DND-41 (cell line): ENCODE results near the gene PYGM.
"Not testable (repeated sequence)": the region's sequence is repeated elsewhere in the genome, so short reads cannot be mapped to it uniquely, and the experiment has no call there.

Experiments used
- ATAC-seq: fragments of 200-7000 bp; cut with Tn5 transposase; 3 replicates; pipeline ENCODE4 v1.9.1; 2021; ENCODE audit warnings: low read depth; ENCODE audit not compliant: insufficient read depth
- DNase-seq: peaks from one replicate; pipeline ENCODE4 v3.0.0-alpha.2; 2020
- H2AFZ ChIP-seq: 2 replicates; pipeline ENCODE4 v1.6.0; 2012; ENCODE audit warnings: low read depth, low read length
- H3K27ac ChIP-seq: 2 replicates; pipeline ENCODE4 v1.5.1; 2012; ENCODE audit warnings: low read length, inconsistent platforms
- H3K27me3 ChIP-seq: fragments of 200-600 bp; sonication (generic); 2 replicates; pipeline ENCODE4 v1.6.0; 2012; ENCODE audit warnings: low read length, mild to moderate bottlenecking, inconsistent platforms; ENCODE audit not compliant: insufficient read depth, poor library complexity
- H3K36me3 ChIP-seq: 2 replicates; pipeline ENCODE4 v1.5.1; 2012; ENCODE audit warnings: low read length, inconsistent platforms; ENCODE audit not compliant: insufficient read depth
- H3K4me1 ChIP-seq: 2 replicates; pipeline ENCODE4 v1.5.1; 2012; ENCODE audit warnings: mild to moderate bottlenecking, low read length; ENCODE audit not compliant: insufficient read depth
- H3K4me2 ChIP-seq: 2 replicates; pipeline ENCODE4 v1.6.0; 2012; ENCODE audit warnings: mild to moderate bottlenecking, moderate library complexity, low read length, inconsistent platforms; ENCODE audit not compliant: insufficient read depth
- H3K4me3 ChIP-seq, 2 experiments: fragments of 200-600 bp in 1 of 2; shearing (Covaris generic) in 1 of 2; 2 replicates each; pipeline ENCODE4 v1.5.1; 2012 to 2016; ENCODE audit warnings: inconsistent platforms in 2 of 2, low read length in 2 of 2, mild to moderate bottlenecking in 2 of 2, low read depth in 1 of 2, moderate library complexity in 1 of 2
- H3K79me2 ChIP-seq: 2 replicates; pipeline ENCODE4 v1.6.0; 2012; ENCODE audit warnings: low read length, inconsistent platforms; ENCODE audit not compliant: insufficient read depth
- H3K9ac ChIP-seq: 2 replicates; pipeline ENCODE4 v1.6.0; 2012; ENCODE audit warnings: low read depth, mild to moderate bottlenecking, inconsistent platforms, low read length, moderate library complexity
- H3K9me3 ChIP-seq: 2 replicates; pipeline ENCODE4 v1.5.1; 2012; ENCODE audit warnings: low read length, moderate library complexity, mild to moderate bottlenecking, inconsistent platforms; ENCODE audit not compliant: insufficient read depth, severe bottlenecking
- H4K20me1 ChIP-seq: 2 replicates; pipeline ENCODE4 v1.6.0; 2012; ENCODE audit warnings: low read length; ENCODE audit not compliant: insufficient read depth
- EZH2 ChIP-seq: IDR thresholded peaks from 3 replicates; pipeline ENCODE4 v1.6.1; 2012; ENCODE audit warnings: borderline replicate concordance, low read depth, mild to moderate bottlenecking, moderate library complexity, low read length, inconsistent platforms; ENCODE audit not compliant: severe bottlenecking
- TF ChIP-seq, protein P1 (sequence below): IDR thresholded peaks from 2 replicates; pipeline ENCODE4 v1.5.1; 2012; ENCODE audit warnings: borderline replicate concordance, low read length, moderate library complexity, mild to moderate bottlenecking; ENCODE audit not compliant: poor library complexity, severe bottlenecking; ENCODE audit errors: extremely low read depth

PYGM gene

DNA sequence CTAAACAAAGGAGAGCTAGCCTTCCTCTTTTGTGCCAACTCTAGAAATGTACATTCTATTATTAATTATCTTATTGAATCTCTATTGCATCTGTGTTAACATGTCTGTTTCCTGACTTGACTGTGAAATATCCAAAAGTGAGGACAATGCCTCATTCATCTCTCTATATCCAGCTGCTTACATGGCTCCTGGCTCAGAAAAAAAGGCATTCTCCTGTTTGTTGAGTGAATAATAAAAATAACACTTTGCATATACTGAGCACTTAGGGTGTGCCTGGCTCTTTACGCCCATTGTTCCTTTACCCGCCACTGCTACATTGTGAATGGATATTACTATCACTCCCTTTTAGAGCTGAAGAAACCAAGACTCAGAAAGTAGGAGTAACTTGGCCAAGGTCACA, 56.7 kb downstream of the PYGM start:
- Histone ChIP-seq H3K36me3 (no peaks in the 10 kb centered on the region), H3K27ac (no peak overlapping the region), H4K20me1 (no peaks in the 10 kb centered on the region), H3K4me1 (no peaks in the 10 kb centered on the region), H3K4me2 (no peak overlapping the region), H3K4me3 (no peak overlapping the region), H3K27me3 (peaks cover 12% of the 10 kb centered on the region), H2AFZ (no peak overlapping the region), H3K9ac (no peak overlapping the region), H3K9me3 (no peaks in the 10 kb centered on the region), H3K79me2 (no peaks in the 10 kb centered on the region)
- TF ChIP-seq, protein P1, sequence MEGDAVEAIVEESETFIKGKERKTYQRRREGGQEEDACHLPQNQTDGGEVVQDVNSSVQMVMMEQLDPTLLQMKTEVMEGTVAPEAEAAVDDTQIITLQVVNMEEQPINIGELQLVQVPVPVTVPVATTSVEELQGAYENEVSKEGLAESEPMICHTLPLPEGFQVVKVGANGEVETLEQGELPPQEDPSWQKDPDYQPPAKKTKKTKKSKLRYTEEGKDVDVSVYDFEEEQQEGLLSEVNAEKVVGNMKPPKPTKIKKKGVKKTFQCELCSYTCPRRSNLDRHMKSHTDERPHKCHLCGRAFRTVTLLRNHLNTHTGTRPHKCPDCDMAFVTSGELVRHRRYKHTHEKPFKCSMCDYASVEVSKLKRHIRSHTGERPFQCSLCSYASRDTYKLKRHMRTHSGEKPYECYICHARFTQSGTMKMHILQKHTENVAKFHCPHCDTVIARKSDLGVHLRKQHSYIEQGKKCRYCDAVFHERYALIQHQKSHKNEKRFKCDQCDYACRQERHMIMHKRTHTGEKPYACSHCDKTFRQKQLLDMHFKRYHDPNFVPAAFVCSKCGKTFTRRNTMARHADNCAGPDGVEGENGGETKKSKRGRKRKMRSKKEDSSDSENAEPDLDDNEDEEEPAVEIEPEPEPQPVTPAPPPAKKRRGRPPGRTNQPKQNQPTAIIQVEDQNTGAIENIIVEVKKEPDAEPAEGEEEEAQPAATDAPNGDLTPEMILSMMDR, result no peak
- TF ChIP-seq EZH2, result no peak
- ATAC-seq (no peak), DNase-seq (no peak)

DNA sequence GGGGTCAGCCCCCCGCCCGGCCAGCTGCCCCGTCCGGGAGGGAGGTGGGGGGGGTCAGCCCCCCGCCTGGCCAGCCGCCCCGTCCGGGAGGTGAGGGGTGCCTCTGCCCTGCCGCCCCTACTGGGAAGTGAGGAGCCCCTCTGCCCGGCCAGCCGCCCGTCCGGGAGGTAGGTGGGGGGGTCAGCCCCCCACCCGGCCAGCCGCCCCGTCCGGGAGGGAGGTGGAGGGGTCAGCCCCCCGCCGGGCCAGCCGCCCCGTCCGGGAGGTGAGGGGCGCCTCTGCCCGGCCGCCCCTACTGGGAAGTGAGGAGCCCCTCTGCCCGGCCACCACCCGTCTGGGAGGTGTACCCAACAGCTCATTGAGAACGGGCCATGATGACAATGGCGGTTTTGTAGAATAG, 57.8 kb downstream of the PYGM start:
- not testable (repeated sequence) for H3K4me2 ChIP-seq, H3K4me3 ChIP-seq, H3K79me2 ChIP-seq, DNase-seq, H3K36me3 ChIP-seq, H3K9me3 ChIP-seq, H2AFZ ChIP-seq, H4K20me1 ChIP-seq, H3K27ac ChIP-seq, H3K4me1 ChIP-seq, H3K9ac ChIP-seq, ATAC-seq
- peaks cover 12% of the 10 kb centered on the region for H3K27me3 ChIP-seq

DNA sequence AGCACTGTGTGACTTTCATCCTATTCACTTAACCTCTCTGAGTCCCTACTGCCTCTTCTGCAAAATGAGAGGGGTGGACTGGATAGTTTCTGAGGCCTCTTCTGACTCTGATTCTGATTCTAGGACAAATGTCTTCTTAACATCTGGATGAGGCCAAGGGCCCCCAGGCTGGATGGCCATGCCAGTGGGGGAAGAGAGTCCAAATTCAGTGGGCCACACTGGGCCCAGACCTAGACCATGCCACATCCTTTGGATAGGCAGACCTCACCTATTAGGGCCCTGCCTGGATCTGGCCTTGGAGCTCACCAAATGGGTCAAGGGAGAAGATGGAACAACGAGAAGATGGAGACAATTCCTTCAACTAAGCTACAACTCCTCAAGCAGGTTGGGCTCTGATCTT, 61.3 kb downstream of the PYGM start:
- H3K79me2 ChIP-seq, result no peaks in the 10 kb centered on the region
- H4K20me1 ChIP-seq, result no peaks in the 10 kb centered on the region
- ATAC-seq, result no peak
- no peak overlapping the region for H3K4me2 ChIP-seq
- H3K27ac ChIP-seq, result no peak overlapping the region
- no peak for TF ChIP-seq EZH2
- TF ChIP-seq, protein P1, result no peak
- H3K9me3 ChIP-seq, result no peaks in the 10 kb centered on the region
- H3K36me3 ChIP-seq, result no peaks in the 10 kb centered on the region
- no peak for DNase-seq
- H3K4me1 ChIP-seq, result no peaks in the 10 kb centered on the region
- H3K4me3 ChIP-seq, result no peak overlapping the region
- H3K9ac ChIP-seq, result no peak overlapping the region
- peaks cover 20% of the 10 kb centered on the region for H3K27me3 ChIP-seq
- H2AFZ ChIP-seq, result no peak overlapping the region

DNA sequence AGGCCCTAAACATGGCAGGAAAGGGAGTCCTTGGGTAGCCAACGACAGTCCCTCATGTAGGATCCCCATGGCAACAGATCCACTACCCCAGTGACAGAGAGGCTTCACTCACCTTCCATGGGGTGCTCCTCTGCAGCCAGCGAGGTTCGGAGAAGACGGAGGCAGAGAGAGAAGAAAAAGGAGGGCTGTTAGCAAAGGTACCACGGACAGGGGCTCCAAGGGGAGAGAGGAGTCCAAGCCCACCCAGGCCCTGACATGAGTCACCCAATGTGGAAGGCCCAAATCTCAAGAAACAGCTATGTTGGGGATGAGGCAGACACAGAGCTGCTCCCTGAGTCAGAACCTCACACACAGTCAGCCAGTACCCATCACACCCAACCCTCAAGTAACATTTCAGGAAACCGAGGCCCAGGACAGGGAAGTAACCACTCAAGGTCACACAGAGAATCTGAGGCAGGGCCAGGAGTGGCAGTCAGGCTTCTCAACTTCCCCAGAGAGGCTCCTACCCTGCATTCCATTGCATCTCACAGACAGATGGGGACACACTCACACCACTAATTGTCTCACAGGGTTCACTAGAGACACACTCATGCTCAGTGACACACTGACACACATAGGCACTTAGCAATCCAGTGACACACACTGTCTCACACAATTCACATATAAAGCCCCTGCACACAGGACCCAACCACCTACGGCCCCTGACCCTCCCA, 62.0 kb downstream of the PYGM start:
- Histone ChIP-seq H3K27me3 (peaks cover 26% of the 10 kb centered on the region), H3K79me2 (no peaks in the 10 kb centered on the region), H3K27ac (no peak overlapping the region), H3K9me3 (no peaks in the 10 kb centered on the region), H3K9ac (no peak overlapping the region), H4K20me1 (no peaks in the 10 kb centered on the region), H2AFZ (no peak overlapping the region), H3K36me3 (no peaks in the 10 kb centered on the region), H3K4me2 (no peak overlapping the region), H3K4me1 (no peaks in the 10 kb centered on the region), H3K4me3 (no peak overlapping the region)
- TF ChIP-seq EZH2, result no peak
- TF ChIP-seq, protein P1, result no peak
- DNase-seq (no peak), ATAC-seq (no peak)
